HepG2 (cell line): ENCODE results near the gene PDE3A. TPM values are rescaled to one million over a fixed set of nuclear protein-coding genes. Genes with fewer than 3 reads are reported as not detected.

Experiments used
- ATAC-seq: fragments of 200-7000 bp; cut with Tn5 transposase; 3 replicates; pipeline ENCODE4 v1.9.1; 2020; ENCODE audit warnings: mild to moderate bottlenecking, moderate library complexity
- BruUV-seq: library from RNA; stranded (reverse); fragments of 400-500 nt; replicated peaks from 2 replicates; lab custom pipeline; 2021; lab: Mats Ljungman, UMichigan
- CTCF ChIA-PET: fragments of 300-600 bp; formaldehyde crosslinking; extraction: SDS; loops from one replicate; lab custom pipeline; 2021; ENCODE audit warnings: low total read pairs, inconsistent platforms, low intra/inter-chr PET ratio; lab: Yijun Ruan, JAX
- POLR2A ChIA-PET: fragments of 350-600 bp; sonication (Branson Sonifier 250); formaldehyde crosslinking; loops from one replicate; lab custom pipeline; 2020; ENCODE audit warnings: antibody characterized with exemption, inconsistent platforms; lab: Yijun Ruan, JAX
- DNase-seq: peaks from one replicate; pipeline ENCODE4 v3.0.0-alpha.2; 2015; ENCODE audit warnings: low spot score
- FAIRE-seq: peaks from 3 replicates; lab custom pipeline; 2011; peaks lifted over from hg19 to GRCh38; lab: Jason Lieb, UNC
- H2AFZ ChIP-seq: one replicate; pipeline ENCODE4 v1.6.1; 2011; ENCODE audit warnings: low read length, inconsistent platforms
- H3K27ac ChIP-seq: fragments of 300-600 bp; 3 replicates; pipeline ENCODE4 v1.8.0; 2011; ENCODE audit warnings: mixed run types, mild to moderate bottlenecking, mixed read lengths, low read length, inconsistent platforms; ENCODE audit not compliant: insufficient read depth; ENCODE audit errors: extremely low read length
- H3K27me3 ChIP-seq, 2 experiments: fragments of 200-600 bp in 1 of 2; 2 replicates in 1 of 2; 3 replicates in 1 of 2; pipeline versions ENCODE4 v1.6.0 to v1.8.0; 2011; ENCODE audit warnings: low read length in 2 of 2, mild to moderate bottlenecking in 2 of 2, moderate library complexity in 2 of 2, inconsistent platforms in 1 of 2; ENCODE audit not compliant: insufficient read depth in 2 of 2, control insufficient read depth in 1 of 2
- H3K36me3 ChIP-seq, 2 experiments: fragments of 200-600 bp in 1 of 2; replicated peaks in 1 of 2; 2 replicates in 1 of 2; 3 replicates in 1 of 2; pipeline versions ENCODE4 v1.5.1 to v1.8.0; 2011; ENCODE audit warnings: low read length in 2 of 2, inconsistent platforms in 1 of 2; ENCODE audit not compliant: insufficient read depth in 2 of 2, control insufficient read depth in 1 of 2
- H3K4me1 ChIP-seq: 2 replicates; pipeline ENCODE4 v1.5.1; 2012; ENCODE audit warnings: low read length, inconsistent platforms; ENCODE audit not compliant: insufficient read depth
- H3K4me2 ChIP-seq: 2 replicates; pipeline ENCODE4 v1.6.0; 2011; ENCODE audit warnings: low read depth, low read length, inconsistent platforms
- H3K4me3 ChIP-seq, 3 experiments: fragments of 200-600 bp in 1 of 3; sonication (generic), shearing (Covaris generic) in 1 of 3; replicated peaks in 1 of 3; 2 replicates each; pipeline ENCODE4 v1.5.1; 2011 to 2016; ENCODE audit warnings: low read length in 3 of 3, inconsistent platforms in 2 of 3, low read depth in 2 of 3, mild to moderate bottlenecking in 2 of 3, control low read depth in 1 of 3, mixed read lengths in 1 of 3; ENCODE audit not compliant: insufficient read depth in 1 of 3
- H3K79me2 ChIP-seq: one replicate; pipeline ENCODE4 v1.6.1; 2011; ENCODE audit warnings: low read length, inconsistent platforms; ENCODE audit not compliant: insufficient read depth
- H3K9ac ChIP-seq: 2 replicates; pipeline ENCODE4 v1.6.0; 2011; ENCODE audit warnings: mild to moderate bottlenecking, low read depth, low read length, inconsistent platforms; ENCODE audit not compliant: insufficient read depth
- H3K9me3 ChIP-seq: 2 replicates; pipeline ENCODE4 v1.5.1; 2012; ENCODE audit warnings: mild to moderate bottlenecking, low read length
- H4K20me1 ChIP-seq: 2 replicates; pipeline ENCODE4 v1.6.0; 2011; ENCODE audit warnings: inconsistent platforms, mild to moderate bottlenecking, low read length, moderate library complexity; ENCODE audit not compliant: insufficient read depth
- CHCHD3 ChIP-seq: sonication (generic); formaldehyde crosslinking; IDR thresholded peaks from 2 replicates; pipeline ENCODE4 v1.8.0; 2022; ENCODE audit warnings: mild to moderate bottlenecking, missing genetic modification reagents, moderate library complexity
- HOXD1 ChIP-seq: sonication (generic); formaldehyde crosslinking; IDR thresholded peaks from 2 replicates; pipeline ENCODE4 v1.5.0; 2020; ENCODE audit warnings: missing genetic modification reagents
- MXI1 ChIP-seq: IDR thresholded peaks from 3 replicates; pipeline ENCODE4 v1.6.1; 2012; ENCODE audit warnings: low read depth, low read length, inconsistent platforms, borderline replicate concordance
- NFIC ChIP-seq: IDR thresholded peaks from 2 replicates; pipeline ENCODE4 v1.6.1; 2012; ENCODE audit warnings: mild to moderate bottlenecking, low read length, inconsistent platforms
- PITX1 ChIP-seq: sonication (generic); formaldehyde crosslinking; IDR thresholded peaks from 2 replicates; pipeline ENCODE4 v1.5.1; 2020; ENCODE audit warnings: mild to moderate bottlenecking, missing genetic modification reagents
- SIX1 ChIP-seq: sonication (generic); formaldehyde crosslinking; IDR thresholded peaks from 2 replicates; pipeline ENCODE4 v1.4.0; 2020; ENCODE audit warnings: missing genetic modification reagents, borderline replicate concordance
- SRSF1 ChIP-seq: fragments of 200-400 bp; formaldehyde crosslinking; optimal IDR thresholded peaks from 2 replicates; pipeline ENCODE3; 2017; ENCODE audit warnings: mild to moderate bottlenecking, low read depth, low read length, moderate library complexity
- ZBTB4 ChIP-seq: sonication (generic); formaldehyde crosslinking; IDR thresholded peaks from 2 replicates; pipeline ENCODE4 v1.4.0; 2020; ENCODE audit warnings: missing genetic modification reagents, mild to moderate bottlenecking, borderline replicate concordance
- ZNF224 ChIP-seq: sonication (generic); formaldehyde crosslinking; IDR thresholded peaks from 2 replicates; pipeline ENCODE4 v1.5.0; 2020; ENCODE audit warnings: mild to moderate bottlenecking, missing genetic modification reagents
- ZNF558 ChIP-seq: sonication (generic); formaldehyde crosslinking; IDR thresholded peaks from 2 replicates; pipeline ENCODE4 v1.9.0; 2022; ENCODE audit warnings: mild to moderate bottlenecking, missing genetic modification reagents, borderline replicate concordance
- ZNF782 ChIP-seq: sonication (generic); formaldehyde crosslinking; IDR thresholded peaks from 2 replicates; pipeline ENCODE4 v1.4.0; 2020; ENCODE audit warnings: missing genetic modification reagents, mild to moderate bottlenecking, borderline replicate concordance
- WGBS: methylation state at CpG from one replicate; pipeline ENCODE4 v1.1.6; 2017; ENCODE audit warnings: low lambda C conversion rate; 5-methylcytosine and 5-hydroxymethylcytosine counted together
- in situ Hi-C: cut with HindIII; loops from 2 replicates; pipeline ENCODE4 v1.10.0; 2017; ENCODE audit warnings: low pct_unique_long_range_greater_than_20kb; ENCODE audit not compliant: extremely low pct_ligation_motif_present
- intact Hi-C: fragments of 100-400 bp; cut with micrococcal nuclease; formaldehyde crosslinking; loops from one replicate; pipeline ENCODE4 v1.10.0; 2022; ENCODE audit not compliant: unreplicated experiment
- polyA plus RNA-seq, 8 experiments: library from polyadenylated mRNA; depleted of rRNA in 3 of 8; stranded (reverse) in 7 of 8; unstranded in 1 of 8; fragments of >200 nt; fragmentation: Illumina TruSeq in 4 of 8; extraction: Trizol in 4 of 8; gene quantifications; 2 replicates each; pipeline versions ENCODE4 v1.2.1 to v1.2.3, GENCODE V29; 2011 to 2016; ENCODE audit warnings: low read depth in 4 of 8, missing spikeins in 1 of 8, mixed read lengths in 1 of 8; ENCODE audit not compliant: insufficient read depth in 1 of 8
- total RNA-seq, 5 experiments: library from RNA; depleted of rRNA; stranded (reverse); fragments of >200 nt; fragmentation: Illumina TruSeq; extraction: Trizol; gene quantifications; 2 replicates each; pipeline ENCODE4 v1.2.3, GENCODE V29; 2016; ENCODE audit warnings: low read depth in 1 of 5
- TF ChIP-seq, protein P1 (sequence below): IDR thresholded peaks from 2 replicates; pipeline ENCODE4 v1.6.1; 2016; ENCODE audit warnings: missing compliant biosample characterization, missing genetic modification reagents, borderline replicate concordance

PDE3A gene
- total and polyA plus RNA-seq, 2 of the 13 experiments (the other 11 are each of a cell fraction or from before 2014, with no cell fraction given), result 0.77 to 1.5 TPM

GRCh38 chr12:20525064-20525610, 156.8 kb downstream of the PDE3A start:
- no peak overlapping the region for H3K9ac ChIP-seq
- no peaks in the 10 kb centered on the region for H4K20me1 ChIP-seq
- no peak for FAIRE-seq
- no peak overlapping the region for H3K27ac ChIP-seq
- TF ChIP-seq NFIC, result no peak
- TF ChIP-seq ZNF558 (CRISPR knock-in tag), result no peak
- TF ChIP-seq, protein P1, sequence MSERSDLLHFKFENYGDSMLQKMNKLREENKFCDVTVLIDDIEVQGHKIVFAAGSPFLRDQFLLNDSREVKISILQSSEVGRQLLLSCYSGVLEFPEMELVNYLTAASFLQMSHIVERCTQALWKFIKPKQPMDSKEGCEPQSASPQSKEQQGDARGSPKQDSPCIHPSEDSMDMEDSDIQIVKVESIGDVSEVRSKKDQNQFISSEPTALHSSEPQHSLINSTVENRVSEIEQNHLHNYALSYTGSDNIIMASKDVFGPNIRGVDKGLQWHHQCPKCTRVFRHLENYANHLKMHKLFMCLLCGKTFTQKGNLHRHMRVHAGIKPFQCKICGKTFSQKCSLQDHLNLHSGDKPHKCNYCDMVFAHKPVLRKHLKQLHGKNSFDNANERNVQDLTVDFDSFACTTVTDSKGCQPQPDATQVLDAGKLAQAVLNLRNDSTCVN (CRISPR knock-in tag), result no peak
- no peak for TF ChIP-seq PITX1
- TF ChIP-seq SIX1 (CRISPR knock-in tag), result no peak
- TF ChIP-seq MXI1, result no peak
- H3K4me3 ChIP-seq, result no peak overlapping the region
- CTCF ChIA-PET, result no interaction called here
- 25% methylated on average over 4 of the region's 4 CpGs for WGBS
- no TSS peak for BruUV-seq
- no peak overlapping the region for H3K4me2 ChIP-seq
- no peak for ATAC-seq
- POLR2A ChIA-PET, result no interaction called here
- H3K79me2 ChIP-seq, result no peaks in the 10 kb centered on the region
- H3K36me3 ChIP-seq, result no peaks in the 10 kb centered on the region
- H2AFZ ChIP-seq, result no peak overlapping the region
- intact Hi-C loops (no loop called here), in situ Hi-C loops (no loop called here)
- no peaks in the 10 kb centered on the region for H3K4me1 ChIP-seq
- H3K9me3 ChIP-seq, result no peaks in the 10 kb centered on the region
- H3K27me3 ChIP-seq, result no peaks in the 10 kb centered on the region
- DNase-seq, result no peak

DNA sequence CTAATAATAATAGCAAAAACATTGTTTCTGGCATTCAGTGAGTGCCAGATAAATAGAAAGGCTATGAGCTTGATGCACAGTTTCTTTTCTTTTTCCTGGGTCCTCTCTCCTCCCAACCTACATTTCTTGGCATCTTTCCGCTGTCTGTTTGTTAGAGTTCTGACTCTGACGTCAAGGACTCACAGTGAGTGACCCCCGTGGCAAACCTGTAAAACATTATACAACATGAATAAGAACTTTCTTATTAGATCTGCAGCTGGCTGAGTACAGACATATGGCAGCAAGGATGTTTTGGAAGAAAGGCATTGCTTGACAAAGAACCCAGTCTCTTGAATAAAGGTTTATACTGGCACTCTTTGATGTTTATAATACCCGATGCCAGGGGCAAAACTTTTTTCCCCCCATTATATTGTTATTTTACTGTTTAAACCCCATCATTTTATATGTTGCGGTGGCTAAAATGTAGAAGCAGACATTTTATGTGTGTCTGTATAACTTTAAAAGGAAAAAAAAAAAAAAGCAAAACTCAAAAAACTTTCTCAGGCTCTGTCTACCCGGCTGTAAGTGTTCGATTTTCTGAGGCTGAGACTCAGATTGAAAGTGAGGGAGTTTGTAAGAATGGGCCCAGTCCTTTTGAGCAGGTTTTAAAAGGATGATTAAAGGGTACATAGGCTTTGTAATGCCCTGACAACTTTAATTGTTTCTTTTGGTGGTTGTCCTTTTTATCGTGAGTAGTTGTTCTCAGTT, 159.3 kb downstream of the PDE3A start:
- intact Hi-C loops, result no loop called here
- Histone ChIP-seq H3K4me3 (no peak overlapping the region), H3K36me3 (no peaks in the 10 kb centered on the region), H3K4me2 (no peak overlapping the region), H3K9me3 (no peaks in the 10 kb centered on the region), H2AFZ (no peak overlapping the region), H3K79me2 (no peaks in the 10 kb centered on the region), H3K27me3 (no peaks in the 10 kb centered on the region), H3K4me1 (no peaks in the 10 kb centered on the region), H4K20me1 (no peaks in the 10 kb centered on the region), H3K27ac (no peak overlapping the region), H3K9ac (no peak overlapping the region)
- in situ Hi-C loops, result no loop called here
- ChIA-PET POLR2A (no interaction called here), CTCF (no interaction called here)
- ATAC-seq (no peak), FAIRE-seq (no peak), DNase-seq (no peak)
- BruUV-seq, result no TSS peak
- WGBS, result 21% methylated on average over 8 of the region's 8 CpGs
- TF ChIP-seq HOXD1 (CRISPR knock-in tag), result no peak
- TF ChIP-seq ZBTB4 (CRISPR knock-in tag), result no peak
- no peak for TF ChIP-seq CHCHD3 (CRISPR knock-in tag)
- TF ChIP-seq ZNF782, result no peak
- no peak for TF ChIP-seq SRSF1
- TF ChIP-seq ZNF224 (CRISPR knock-in tag), result no peak
